ENCODE results near the gene UFC1.

The UFC1 gene

GRCh38 chr1:161159087-161159912 lies 5.5 kb downstream of the UFC1 start, which contains the start of gene USP21:
USP21 (plus strand) TSS chr1:161159500; CDS start chr1:161160641, 1,141 bp downstream.
- H3K4me3 ChIP-seq (ENCODE audit: low read length), result peak within 1 kb of the TSS; percentile 87
- no peak for DNase-seq (ENCODE audit: low read depth)
- peak; percentile 42 for TF ChIP-seq CTCF (conservative IDR thresholded peaks at IDR 0.05; ENCODE audit: low read depth, low read length)

- no peak for TF ChIP-seq CTCF (conservative IDR thresholded peaks at IDR 0.05; ENCODE audit: low read depth, low read length)
- DNase-seq (ENCODE audit: low read depth), result no peak
- H3K4me3 ChIP-seq (ENCODE audit: low read length), result peak overlapping the region; percentile 87
These were observed 6.1 kb downstream of the UFC1 start for GRCh38 chr1:161159913-161160243.

- no peak for DNase-seq (ENCODE audit: low read depth)
- H3K4me3 ChIP-seq (ENCODE audit: low read length), result no peak overlapping the region
- TF ChIP-seq CTCF (conservative IDR thresholded peaks at IDR 0.05; ENCODE audit: low read depth, low read length), result no peak
These were observed 6.9 kb downstream of the UFC1 start for GRCh38 chr1:161160671-161161145.

- DNase-seq (ENCODE audit: low read depth), result no peak
- TF ChIP-seq CTCF (conservative IDR thresholded peaks at IDR 0.05; ENCODE audit: low read depth, low read length), result no peak
- no peak overlapping the region for H3K4me3 ChIP-seq (ENCODE audit: low read length)
These were observed 7.9 kb downstream of the UFC1 start for GRCh38 chr1:161161652-161162051.

GRCh38 chr1:161162052-161162451 lies 8.3 kb downstream of the UFC1 start:
- DNase-seq (ENCODE audit: low read depth), result no peak
- no peak for TF ChIP-seq CTCF (conservative IDR thresholded peaks at IDR 0.05; ENCODE audit: low read depth, low read length)
- no peak overlapping the region for H3K4me3 ChIP-seq (ENCODE audit: low read length)

- TF ChIP-seq CTCF (conservative IDR thresholded peaks at IDR 0.05; ENCODE audit: low read depth, low read length), result no peak
- no peak overlapping the region for H3K4me3 ChIP-seq (ENCODE audit: low read length)
- no peak for DNase-seq (ENCODE audit: low read depth)
These were observed 9.0 kb downstream of the UFC1 start for GRCh38 chr1:161162806-161163205.

- no peak overlapping the region for H3K4me3 ChIP-seq (ENCODE audit: low read length)
- no peak for TF ChIP-seq CTCF (conservative IDR thresholded peaks at IDR 0.05; ENCODE audit: low read depth, low read length)
- no peak for DNase-seq (ENCODE audit: low read depth)
These were observed 10.0 kb downstream of the UFC1 start for GRCh38 chr1:161163793-161164192.

All from retinal pigment epithelial cell (primary cell).